ENCODE results near the gene SP5. TPM values are rescaled to one million over a fixed set of nuclear protein-coding genes. Genes with fewer than 3 reads are reported as not detected.

Gene SP5
- total RNA-seq, 1 donor from 2014 or later, result 0.44 TPM

- DNase-seq, result no peak
- TF ChIP-seq, protein P1, sequence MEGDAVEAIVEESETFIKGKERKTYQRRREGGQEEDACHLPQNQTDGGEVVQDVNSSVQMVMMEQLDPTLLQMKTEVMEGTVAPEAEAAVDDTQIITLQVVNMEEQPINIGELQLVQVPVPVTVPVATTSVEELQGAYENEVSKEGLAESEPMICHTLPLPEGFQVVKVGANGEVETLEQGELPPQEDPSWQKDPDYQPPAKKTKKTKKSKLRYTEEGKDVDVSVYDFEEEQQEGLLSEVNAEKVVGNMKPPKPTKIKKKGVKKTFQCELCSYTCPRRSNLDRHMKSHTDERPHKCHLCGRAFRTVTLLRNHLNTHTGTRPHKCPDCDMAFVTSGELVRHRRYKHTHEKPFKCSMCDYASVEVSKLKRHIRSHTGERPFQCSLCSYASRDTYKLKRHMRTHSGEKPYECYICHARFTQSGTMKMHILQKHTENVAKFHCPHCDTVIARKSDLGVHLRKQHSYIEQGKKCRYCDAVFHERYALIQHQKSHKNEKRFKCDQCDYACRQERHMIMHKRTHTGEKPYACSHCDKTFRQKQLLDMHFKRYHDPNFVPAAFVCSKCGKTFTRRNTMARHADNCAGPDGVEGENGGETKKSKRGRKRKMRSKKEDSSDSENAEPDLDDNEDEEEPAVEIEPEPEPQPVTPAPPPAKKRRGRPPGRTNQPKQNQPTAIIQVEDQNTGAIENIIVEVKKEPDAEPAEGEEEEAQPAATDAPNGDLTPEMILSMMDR (IDR thresholded peaks at IDR 0.05; ENCODE audit: borderline replicate concordance), result no peak
- Histone ChIP-seq H3K9me3 (replicated peaks) (no peaks in the 10 kb centered on the region), H3K36me3 (no peaks in the 10 kb centered on the region), H3K27ac (replicated peaks) (no peak overlapping the region), H3K27me3 (ENCODE audit: low read depth) (peaks cover 100% of the 10 kb centered on the region), H3K4me1 (peaks cover 53% of the 10 kb centered on the region), H3K4me3 (peak overlapping the region; percentile 70)
- intact Hi-C loops (cut with micrococcal nuclease), result no loop called here
Measured at GRCh38 chr2:170715932-170716777, 1.0 kb downstream of the SP5 start.

DNA sequence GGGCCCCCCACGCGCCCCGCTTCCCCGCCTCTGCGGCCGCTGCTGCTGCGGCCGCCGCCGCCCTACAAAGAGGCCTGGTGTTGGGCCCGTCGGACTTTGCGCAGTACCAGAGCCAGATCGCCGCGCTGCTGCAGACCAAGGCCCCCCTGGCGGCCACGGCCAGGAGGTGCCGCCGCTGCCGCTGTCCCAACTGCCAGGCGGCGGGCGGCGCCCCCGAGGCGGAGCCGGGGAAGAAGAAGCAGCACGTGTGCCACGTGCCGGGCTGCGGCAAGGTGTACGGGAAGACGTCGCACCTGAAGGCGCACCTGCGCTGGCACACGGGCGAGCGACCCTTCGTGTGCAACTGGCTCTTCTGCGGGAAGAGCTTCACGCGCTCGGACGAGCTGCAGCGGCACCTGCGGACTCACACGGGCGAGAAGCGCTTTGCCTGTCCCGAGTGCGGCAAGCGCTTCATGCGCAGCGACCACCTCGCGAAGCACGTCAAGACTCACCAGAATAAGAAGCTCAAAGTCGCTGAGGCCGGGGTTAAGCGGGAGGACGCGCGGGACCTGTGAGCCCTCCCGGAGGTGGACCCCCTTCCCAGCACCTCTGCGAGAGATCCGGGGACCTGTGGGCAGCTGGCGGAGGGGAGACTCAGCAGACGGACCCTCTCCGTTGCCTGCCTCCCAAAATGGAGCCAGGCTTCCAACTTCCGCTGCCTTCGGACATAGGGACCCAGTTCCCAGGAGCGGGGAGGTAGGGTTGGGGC, 1.9 kb downstream of the SP5 start:
- H3K27ac ChIP-seq (replicated peaks), result no peak overlapping the region
- H3K36me3 ChIP-seq, result no peaks in the 10 kb centered on the region
- TF ChIP-seq, protein P1 (IDR thresholded peaks at IDR 0.05; ENCODE audit: borderline replicate concordance), result peak; percentile 65
- intact Hi-C loops (cut with micrococcal nuclease), result no loop called here
- no peaks in the 10 kb centered on the region for H3K9me3 ChIP-seq (replicated peaks)
- H3K4me1 ChIP-seq, result peaks cover 46% of the 10 kb centered on the region
- DNase-seq, result peak; percentile 23
- peak overlapping the region; percentile 70 for H3K4me3 ChIP-seq
- peaks cover 100% of the 10 kb centered on the region for H3K27me3 ChIP-seq (ENCODE audit: low read depth)

GRCh38 chr2:170717599-170717963, 2.4 kb downstream of the SP5 start:
- TF ChIP-seq, protein P1 (IDR thresholded peaks at IDR 0.05; ENCODE audit: borderline replicate concordance), result no peak
- H3K4me3 ChIP-seq, result peak overlapping the region; percentile 70
- no peaks in the 10 kb centered on the region for H3K9me3 ChIP-seq (replicated peaks)
- no peak overlapping the region for H3K27ac ChIP-seq (replicated peaks)
- no peak for DNase-seq
- peaks cover 98% of the 10 kb centered on the region for H3K27me3 ChIP-seq (ENCODE audit: low read depth)
- H3K36me3 ChIP-seq, result no peaks in the 10 kb centered on the region
- intact Hi-C loops (cut with micrococcal nuclease), result no loop called here
- peaks cover 43% of the 10 kb centered on the region for H3K4me1 ChIP-seq

- Histone ChIP-seq H3K36me3 (no peaks in the 10 kb centered on the region), H3K4me1 (peaks cover 43% of the 10 kb centered on the region), H3K27ac (replicated peaks) (no peak overlapping the region), H3K27me3 (ENCODE audit: low read depth) (peaks cover 97% of the 10 kb centered on the region), H3K4me3 (no peak overlapping the region), H3K9me3 (replicated peaks) (no peaks in the 10 kb centered on the region)
- TF ChIP-seq, protein P1 (IDR thresholded peaks at IDR 0.05; ENCODE audit: borderline replicate concordance), result no peak
- intact Hi-C loops (cut with micrococcal nuclease), result no loop called here
- no peak for DNase-seq
Measured at GRCh38 chr2:170717991-170718589, 3.0 kb downstream of the SP5 start.

GRCh38 chr2:170719810-170720209, 4.7 kb downstream of the SP5 start:
- H3K27ac ChIP-seq (replicated peaks), result no peak overlapping the region
- TF ChIP-seq, protein P1 (IDR thresholded peaks at IDR 0.05; ENCODE audit: borderline replicate concordance), result no peak
- H3K4me1 ChIP-seq, result peaks cover 29% of the 10 kb centered on the region
- intact Hi-C loops (cut with micrococcal nuclease), result no loop called here
- H3K36me3 ChIP-seq, result no peaks in the 10 kb centered on the region
- no peak for DNase-seq
- peaks cover 97% of the 10 kb centered on the region for H3K27me3 ChIP-seq (ENCODE audit: low read depth)
- H3K9me3 ChIP-seq (replicated peaks), result no peaks in the 10 kb centered on the region
- no peak overlapping the region for H3K4me3 ChIP-seq
